MM.1S (cell line): Measurements from ENCODE around the gene SUZ12.
"Not testable (repeated sequence)": the region's sequence is repeated elsewhere in the genome, so short reads cannot be mapped to it uniquely, and the experiment has no call there.

Experiments
- CTCF ChIP-seq: fragments of 300-600 bp; sonication (generic); IDR thresholded peaks from 2 replicates; pipeline ENCODE4 v1.5.1; 2016; ENCODE audit warnings: antibody characterized with exemption, low read length, mixed read lengths
- EZH2 ChIP-seq: fragments of 300-600 bp; sonication (generic); optimal IDR thresholded peaks from 2 replicates; pipeline ENCODE3; 2017; ENCODE audit warnings: low read depth, mild to moderate bottlenecking, antibody characterized with exemption, low read length, mixed read lengths

- not testable (repeated sequence) for TF ChIP-seq CTCF, EZH2
These were observed at the start of gene SUZ12 for GRCh38 chr17:31936615-31937609.
